Caco-2 (cell line): ENCODE results near the gene PARD3. TPM values are rescaled to one million over a fixed set of nuclear protein-coding genes. Genes with fewer than 3 reads are reported as not detected.

ENCODE experiments used
- BruUV-seq: library from RNA; stranded (reverse); fragments of 400-500 nt; replicated peaks from 2 replicates; lab custom pipeline; 2021; lab: Mats Ljungman, UMichigan
- CTCF ChIA-PET: fragments of 300-600 bp; sonication (Branson Sonifier 250); formaldehyde crosslinking; loops from one replicate; lab custom pipeline; 2022; ENCODE audit warnings: antibody characterized with exemption; lab: Charles Lee
- POLR2A ChIA-PET: fragments of 300-600 bp; sonication (Branson Sonifier 250); formaldehyde crosslinking; loops from one replicate; lab custom pipeline; 2022; ENCODE audit warnings: antibody characterized with exemption; lab: Charles Lee
- DNase-seq, 2 experiments: peaks; one replicate each; pipeline versions ENCODE4 v3.0.0 to v3.0.0-alpha.2; 2020 to 2022
- H3K27me3 ChIP-seq: replicated peaks from 2 replicates; pipeline ENCODE4 v1.6.0; 2011; ENCODE audit warnings: low read length; ENCODE audit not compliant: control insufficient read depth, insufficient read depth
- H3K36me3 ChIP-seq: 2 replicates; pipeline ENCODE4 v1.5.1; 2011; ENCODE audit warnings: low read length; ENCODE audit not compliant: control insufficient read depth, insufficient read depth
- H3K4me1 ChIP-seq: fragments of 250-450 bp; sonication (Bioruptor Pico); 2 replicates; pipeline ENCODE4 v1.5.1; 2020; ENCODE audit warnings: mild to moderate bottlenecking
- H3K4me3 ChIP-seq: 2 replicates; pipeline ENCODE4 v1.5.1; 2011; ENCODE audit warnings: low read depth, mild to moderate bottlenecking, control low read depth, low read length
- H3K9me3 ChIP-seq: fragments of 250-450 bp; sonication (Bioruptor Pico); 2 replicates; pipeline ENCODE4 v1.5.1; 2020; ENCODE audit warnings: mild to moderate bottlenecking, moderate library complexity
- H3K27ac Mint-ChIP-seq: one replicate; pipeline ENCODE4 v1.8.0; 2022; ENCODE audit warnings: mixed read lengths; ENCODE audit not compliant: unreplicated experiment
- H3K27me3 Mint-ChIP-seq: one replicate; pipeline ENCODE4 v1.8.0; 2022; ENCODE audit warnings: mixed read lengths; ENCODE audit not compliant: insufficient read depth, unreplicated experiment
- H3K36me3 Mint-ChIP-seq: one replicate; pipeline ENCODE4 v1.8.0; 2022; ENCODE audit warnings: mild to moderate bottlenecking, mixed read lengths; ENCODE audit not compliant: insufficient read depth, unreplicated experiment
- H3K4me1 Mint-ChIP-seq: one replicate; pipeline ENCODE4 v1.8.0; 2022; ENCODE audit warnings: low read depth, mixed read lengths; ENCODE audit not compliant: unreplicated experiment
- H3K4me3 Mint-ChIP-seq: one replicate; pipeline ENCODE4 v1.8.0; 2022; ENCODE audit warnings: mild to moderate bottlenecking, moderate library complexity, mixed read lengths; ENCODE audit not compliant: unreplicated experiment
- H3K9me3 Mint-ChIP-seq: one replicate; pipeline ENCODE4 v1.8.0; 2022; ENCODE audit warnings: mixed read lengths; ENCODE audit not compliant: unreplicated experiment
- CTCF ChIP-seq, 2 experiments: fragments of 200-600 bp in 1 of 2; IDR thresholded peaks; 1 replicate in 1 of 2; 2 replicates in 1 of 2; pipeline versions ENCODE4 v1.5.1 to v1.8.0; 2011 to 2022; ENCODE audit warnings: antibody characterized with exemption in 1 of 2, control low read depth in 1 of 2, inconsistent platforms in 1 of 2, low read depth in 1 of 2, low read length in 1 of 2, mild to moderate bottlenecking in 1 of 2, moderate library complexity in 1 of 2; ENCODE audit not compliant: insufficient read depth in 1 of 2, severe bottlenecking in 1 of 2, unreplicated experiment in 1 of 2
- intact Hi-C: fragments of 100-400 bp; cut with micrococcal nuclease; formaldehyde crosslinking; loops from one replicate; pipeline ENCODE4 v1.10.0; 2022; ENCODE audit not compliant: unreplicated experiment
- total RNA-seq: library from RNA; stranded (reverse); gene quantifications from 2 replicates; pipeline ENCODE4 v1.2.3, GENCODE V29; 2022

The PARD3 gene
- total RNA-seq, 1 experiment from 2014 or later, result 80.7 TPM

- Mint-ChIP-seq H3K36me3 (no peaks in the 10 kb centered on the region), H3K27me3 (no peaks in the 10 kb centered on the region), H3K27ac (no peak overlapping the region), H3K4me3 (no peak overlapping the region), H3K9me3 (no peaks in the 10 kb centered on the region), H3K4me1 (no peaks in the 10 kb centered on the region)
- Histone ChIP-seq H3K36me3 (no peaks in the 10 kb centered on the region), H3K27me3 (no peaks in the 10 kb centered on the region), H3K4me1 (no peaks in the 10 kb centered on the region), H3K4me3 (no peak overlapping the region), H3K9me3 (no peaks in the 10 kb centered on the region)
- intact Hi-C loops, result no loop called here
- CTCF ChIA-PET, result no interaction called here
- TF ChIP-seq CTCF (IDR thresholded peaks at IDR 0.05; ENCODE audit: insufficient read depth in 1 of 2, low read depth in 1 of 2, low read length in 1 of 2, severe bottlenecking in 1 of 2, unreplicated experiment in 1 of 2), result no peak
- DNase-seq, result no peak
- BruUV-seq, result no TSS peak
- POLR2A ChIA-PET, result no interaction called here
Observed at GRCh38 chr10:34178196-34178595, 636.9 kb downstream of the PARD3 start.

GRCh38 chr10:34177445-34177844, 637.7 kb downstream of the PARD3 start:
- intact Hi-C loops, result no loop called here
- DNase-seq, result no peak
- Mint-ChIP-seq H3K27me3 (no peaks in the 10 kb centered on the region), H3K4me3 (no peak overlapping the region), H3K4me1 (no peaks in the 10 kb centered on the region), H3K9me3 (no peaks in the 10 kb centered on the region), H3K36me3 (no peaks in the 10 kb centered on the region), H3K27ac (no peak overlapping the region)
- no TSS peak for BruUV-seq
- H3K4me3 ChIP-seq, result no peak overlapping the region
- no peaks in the 10 kb centered on the region for H3K27me3 ChIP-seq
- no peaks in the 10 kb centered on the region for H3K4me1 ChIP-seq
- no peaks in the 10 kb centered on the region for H3K36me3 ChIP-seq
- TF ChIP-seq CTCF (IDR thresholded peaks at IDR 0.05; ENCODE audit: insufficient read depth in 1 of 2, low read depth in 1 of 2, low read length in 1 of 2, severe bottlenecking in 1 of 2, unreplicated experiment in 1 of 2), result no peak
- CTCF ChIA-PET, result no interaction called here
- POLR2A ChIA-PET, result no interaction called here
- no peaks in the 10 kb centered on the region for H3K9me3 ChIP-seq

- Histone ChIP-seq H3K4me3 (no peak overlapping the region), H3K9me3 (no peaks in the 10 kb centered on the region), H3K27me3 (no peaks in the 10 kb centered on the region), H3K4me1 (no peaks in the 10 kb centered on the region), H3K36me3 (no peaks in the 10 kb centered on the region)
- no peaks in the 10 kb centered on the region for H3K9me3 Mint-ChIP-seq
- intact Hi-C loops, result no loop called here
- TF ChIP-seq CTCF (IDR thresholded peaks at IDR 0.05; ENCODE audit: insufficient read depth in 1 of 2, low read depth in 1 of 2, low read length in 1 of 2, severe bottlenecking in 1 of 2, unreplicated experiment in 1 of 2), result no peak
- H3K4me1 Mint-ChIP-seq, result no peaks in the 10 kb centered on the region
- ChIA-PET POLR2A (no interaction called here), CTCF (no interaction called here)
- no peak overlapping the region for H3K4me3 Mint-ChIP-seq
- no peak overlapping the region for H3K27ac Mint-ChIP-seq
- no peaks in the 10 kb centered on the region for H3K36me3 Mint-ChIP-seq
- H3K27me3 Mint-ChIP-seq, result no peaks in the 10 kb centered on the region
- BruUV-seq, result no TSS peak
- DNase-seq, result no peak
Observed at GRCh38 chr10:34176351-34176750, 638.7 kb downstream of the PARD3 start.
